Fibroblast of peridontal ligament (primary cell): Measurements from ENCODE around the gene CCDC182.

Experiments used
- DNase-seq: peaks from one replicate; pipeline ENCODE4 v3.0.0-alpha.2; 2010; ENCODE audit errors: extremely low read depth

Gene CCDC182

DNA sequence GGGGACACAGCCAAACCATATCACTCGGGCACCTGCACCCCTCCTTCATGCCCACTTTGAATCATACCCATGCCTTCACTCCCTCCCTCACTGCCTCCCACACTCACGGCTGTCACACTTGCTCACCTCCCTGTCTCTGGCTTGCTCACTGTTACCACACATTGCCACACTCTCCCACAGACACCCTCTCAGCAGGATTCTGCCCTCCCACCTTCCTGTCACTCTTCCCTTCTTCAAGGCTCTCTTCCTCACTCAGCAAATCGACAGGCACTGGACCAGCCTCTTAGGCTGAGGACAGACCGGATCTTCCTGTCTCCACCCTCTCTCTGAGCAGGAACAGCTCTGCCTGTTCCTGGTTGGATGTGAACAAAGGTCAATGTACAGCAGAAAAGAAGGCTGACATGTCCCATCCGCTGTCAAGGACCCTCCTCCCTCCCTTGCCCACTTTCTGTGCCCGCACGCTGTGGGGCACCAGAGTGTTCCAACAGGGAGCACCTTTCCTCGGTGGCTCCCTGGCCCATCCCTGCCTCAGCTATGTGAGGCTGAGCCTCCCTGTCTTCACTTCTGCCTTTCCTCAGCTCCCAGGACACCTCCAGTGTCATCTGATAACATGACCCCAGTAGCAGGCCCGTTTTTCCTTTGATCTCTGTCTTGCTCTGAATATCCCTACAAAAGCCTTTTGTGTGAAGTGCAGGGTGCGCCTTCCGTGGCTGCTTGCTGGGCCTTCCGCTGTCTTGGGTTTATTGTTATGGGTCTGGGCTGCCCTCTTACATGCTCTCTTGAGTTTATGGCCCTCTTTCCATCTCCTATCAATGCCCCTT, 47.0 kb downstream of the CCDC182 start:
- DNase-seq = no peak

- DNase-seq = no peak
Observed at GRCh38 chr17:57697197-57697596, 47.9 kb downstream of the CCDC182 start.

DNA sequence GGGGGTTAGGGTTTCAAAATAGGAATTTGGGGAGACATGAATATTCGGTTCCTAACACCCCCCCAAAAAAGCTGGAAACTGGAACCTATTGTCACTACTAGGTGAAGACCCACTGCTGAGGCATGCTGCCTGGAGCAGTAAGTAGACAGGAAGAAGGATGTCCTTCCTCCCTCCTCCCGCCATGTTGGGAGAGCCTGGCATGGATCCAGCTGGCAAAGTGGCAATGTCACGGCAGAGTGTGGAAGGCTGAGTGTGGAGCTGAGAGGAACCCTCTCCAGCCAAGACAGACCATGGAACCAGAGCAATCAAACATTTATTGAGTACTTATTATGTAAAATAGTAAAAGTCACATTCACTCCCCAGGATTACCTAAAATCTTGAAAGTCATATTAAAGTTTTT, 49.0 kb downstream of the CCDC182 start:
- no peak for DNase-seq
